H1 (cell line): ENCODE results near the gene POU6F2. TPM values are rescaled to one million over a fixed set of nuclear protein-coding genes. Genes with fewer than 3 reads are reported as not detected.

Source experiments
- BCL11A ChIP-seq, 2 experiments: IDR thresholded peaks; one replicate each; pipeline ENCODE4 v1.6.1; 2011; ENCODE audit warnings: low read depth in 2 of 2, low read length in 2 of 2, mild to moderate bottlenecking in 2 of 2
- BRCA1 ChIP-seq: IDR thresholded peaks from 2 replicates; pipeline ENCODE4 v1.6.1; 2012; ENCODE audit warnings: low read depth, low read length, improper control_type of control experiment
- CEBPB ChIP-seq: IDR thresholded peaks from 2 replicates; pipeline ENCODE4 v1.6.1; 2012; ENCODE audit warnings: low read depth, low read length
- EGR1 ChIP-seq: IDR thresholded peaks from 2 replicates; pipeline ENCODE4 v1.6.1; 2011; ENCODE audit warnings: low read depth, low read length, borderline replicate concordance
- KDM1A ChIP-seq: fragments of 200-600, 300-600 bp; sonication (generic); IDR thresholded peaks from 2 replicates; pipeline ENCODE4 v1.7.1; 2016; ENCODE audit warnings: mild to moderate bottlenecking, low read length, borderline replicate concordance
- SP2 ChIP-seq: IDR thresholded peaks from 2 replicates; pipeline ENCODE4 v1.6.1; 2012; ENCODE audit warnings: mild to moderate bottlenecking, low read length, inconsistent platforms
- polyA plus RNA-seq, 7 experiments: library from polyadenylated mRNA; depleted of rRNA in 3 of 7; stranded (reverse) in 5 of 7; unstranded in 2 of 7; fragments of >200 nt in 5 of 7; fragments of 200-250 nt in 2 of 7; gene quantifications; 1 replicate in 5 of 7; 2 replicates in 1 of 7; 4 replicates in 1 of 7; pipeline versions ENCODE4 v1.2.1 to v1.2.3, GENCODE V29; 2011 to 2013; ENCODE audit warnings: missing spikeins in 2 of 7, mixed read lengths in 2 of 7
- total RNA-seq: library from RNA; stranded (reverse); fragmentation: NEBNext Ultra II Directional; extraction: Animal tissue kit (Norgen Biotek cat#: 25700); gene quantifications from 2 replicates; pipeline ENCODE4 v1.2.1, GENCODE V29; 2021

The POU6F2 gene
- total and polyA plus RNA-seq, 2 of the 8 experiments (the other 6 are each of a cell fraction or from before 2014, with no cell fraction given), result 1.1 to 2.0 TPM

DNA sequence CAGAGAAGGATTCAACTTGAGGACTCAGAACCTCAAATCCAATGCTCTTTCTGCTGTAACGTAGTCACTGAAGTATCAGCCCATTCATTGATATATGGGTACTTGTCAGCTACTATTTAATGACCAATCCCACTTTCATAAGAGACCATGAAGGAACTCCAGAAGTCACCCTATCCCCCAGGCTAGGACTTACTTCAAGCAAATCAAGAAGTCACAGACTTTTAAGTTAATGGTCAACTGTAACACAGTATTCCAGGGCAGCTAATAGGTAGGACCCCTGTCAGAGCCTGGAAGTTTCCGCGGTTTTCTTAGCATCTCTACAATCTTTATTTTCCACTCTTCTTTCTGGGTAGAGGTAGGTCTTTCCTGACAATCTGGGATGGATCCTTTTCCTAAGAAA is 269.9 kb downstream of the POU6F2 start (continued):
- TF ChIP-seq EGR1 (no peak), SP2 (no peak), KDM1A (no peak), BCL11A (IDR thresholded peaks at IDR 0.05; ENCODE audit: low read depth in 2 of 2, low read length in 2 of 2) (no peak), BRCA1 (no peak), CEBPB (no peak)
